Adipose tissue (tissue), 3 donors: ENCODE results near the gene UPF3A. TPM values are rescaled to one million over a fixed set of nuclear protein-coding genes. Genes with fewer than 3 reads are reported as not detected.
"Not testable (repeated sequence)": the region's sequence is repeated elsewhere in the genome, so short reads cannot be mapped to it uniquely, and the experiment has no call there.

Experiments
- H3K27ac ChIP-seq: one replicate; pipeline ENCODE4 v1.5.1; 2013; ENCODE audit warnings: low read depth, low read length
- WGBS, 3 donors: extraction: QIAGEN DNeasy Blood & Tissue Kit; methylation state at CpG; one replicate each; pipeline ENCODE4 v1.1.7; 2013; 5-methylcytosine and 5-hydroxymethylcytosine counted together
- polyA plus RNA-seq, 3 donors: library from polyadenylated mRNA; stranded (reverse); fragments of 200-250 nt; gene quantifications; one replicate each; pipeline ENCODE4 v1.2.3, GENCODE V29; 2013
- donor health status: healthy with polysubstance abuse.
- donor health status: Bipolar disorder and iron deficiency.
- donor health status: healthy.

Gene UPF3A
- polyA plus RNA-seq, 3 donors = 27.3 to 51.7 (median 46.3) TPM

DNA sequence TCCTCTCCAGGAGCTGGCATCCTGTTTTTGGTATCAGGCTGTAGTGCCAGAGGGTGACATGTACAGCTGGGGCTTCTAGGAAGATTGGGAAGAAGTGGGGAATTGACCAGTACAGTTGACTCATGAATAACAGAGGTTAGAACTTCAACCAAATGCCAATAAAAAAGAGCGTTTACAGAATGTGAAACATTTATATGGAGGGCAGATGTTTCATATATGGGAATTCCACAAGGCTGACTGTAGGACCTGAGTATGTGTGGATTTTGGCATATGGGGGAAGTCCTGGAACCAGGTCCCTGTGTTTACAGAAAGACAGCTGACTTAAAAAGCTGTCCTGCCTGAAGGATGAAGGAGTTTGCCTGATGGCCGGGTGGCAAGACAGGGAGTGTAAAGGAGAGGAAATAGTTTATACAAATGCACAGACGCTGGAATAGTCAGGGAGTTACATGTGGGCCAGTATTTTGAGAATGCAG lies 38.1 kb downstream of the UPF3A start:
- 76 to 81% (median 77%) methylated on average over 3 of the region's 3 CpGs for WGBS, 3 donors
- no peak overlapping the region for H3K27ac ChIP-seq

DNA sequence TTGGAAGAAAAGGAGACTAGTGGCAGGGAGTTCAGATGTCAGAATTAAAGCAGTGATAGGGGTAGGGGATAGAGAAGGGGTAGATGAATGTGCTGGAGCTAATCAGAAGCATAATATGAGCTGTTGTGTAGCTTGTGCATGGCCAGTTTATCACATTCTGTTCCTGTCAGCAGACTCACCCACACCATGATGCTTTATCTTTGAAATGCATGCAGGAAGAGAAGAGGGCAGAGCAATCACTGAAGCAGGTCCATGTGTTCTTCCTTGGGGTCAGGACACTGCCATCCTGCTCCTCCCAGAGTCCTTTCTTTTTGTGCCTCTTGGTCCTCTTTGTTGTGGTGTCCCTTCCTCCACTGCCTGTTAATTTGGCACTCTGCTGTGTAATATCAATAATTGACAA lies 38.7 kb downstream of the UPF3A start:
- no peak overlapping the region for H3K27ac ChIP-seq

- WGBS, 3 donors = 80 to 93% (median 82%) methylated on average over 3 of the region's 3 CpGs
- no peak overlapping the region for H3K27ac ChIP-seq
These were observed 39.9 kb downstream of the UPF3A start for GRCh38 chr13:114321256-114321655.

GRCh38 chr13:114323349-114323748 lies 41.9 kb downstream of the UPF3A start:
- 93 to 95% (median 94%) methylated on average over 2 of the region's 2 CpGs for WGBS, 3 donors
- no peak overlapping the region for H3K27ac ChIP-seq

- H3K27ac ChIP-seq = no peak overlapping the region
- 93 to 98% (median 97%) methylated on average over 4 of the region's 4 CpGs for WGBS, 3 donors
These were observed 42.9 kb downstream of the UPF3A start for GRCh38 chr13:114324334-114324733.

GRCh38 chr13:114325729-114326128 lies 44.3 kb downstream of the UPF3A start:
- WGBS, 3 donors = 52 to 93% (median 65%) methylated on average over 3 of the region's 3 CpGs
- H3K27ac ChIP-seq = no peak overlapping the region

DNA sequence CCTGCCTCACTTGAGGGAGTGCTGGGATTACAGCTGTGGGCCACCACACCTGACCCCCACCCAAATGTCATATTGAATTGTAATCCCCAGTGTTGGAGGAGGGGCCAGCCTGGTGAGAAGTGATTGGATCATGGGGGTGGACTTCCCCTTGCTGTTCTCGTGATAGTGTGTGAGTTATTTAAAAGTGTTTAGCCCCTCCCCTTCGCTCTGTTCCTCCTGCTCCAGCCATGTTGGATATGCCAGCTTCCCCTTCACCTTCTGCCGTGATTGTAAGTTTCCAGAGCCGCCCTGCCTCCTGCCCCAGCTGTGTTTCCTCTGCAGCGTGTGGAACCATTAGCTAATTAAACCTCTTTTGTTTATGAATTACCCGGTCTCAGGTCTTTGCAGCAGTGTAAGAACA lies 46.6 kb downstream of the UPF3A start:
- no peak overlapping the region for H3K27ac ChIP-seq
- WGBS, 3 donors = 78 to 92% (median 80%) methylated on average over 6 of the region's 6 CpGs

- no peak overlapping the region for H3K27ac ChIP-seq
- 95 to 100% (median 97%) methylated on average over 1 of the region's 1 CpG for WGBS, 3 donors
These were observed 47.2 kb downstream of the UPF3A start for GRCh38 chr13:114328595-114328994.

- H3K27ac ChIP-seq = no peak overlapping the region
- 76 to 90% (median 83%) methylated on average over 5 of the region's 5 CpGs for WGBS, 3 donors
These were observed 48.7 kb downstream of the UPF3A start for GRCh38 chr13:114330086-114330485.

DNA sequence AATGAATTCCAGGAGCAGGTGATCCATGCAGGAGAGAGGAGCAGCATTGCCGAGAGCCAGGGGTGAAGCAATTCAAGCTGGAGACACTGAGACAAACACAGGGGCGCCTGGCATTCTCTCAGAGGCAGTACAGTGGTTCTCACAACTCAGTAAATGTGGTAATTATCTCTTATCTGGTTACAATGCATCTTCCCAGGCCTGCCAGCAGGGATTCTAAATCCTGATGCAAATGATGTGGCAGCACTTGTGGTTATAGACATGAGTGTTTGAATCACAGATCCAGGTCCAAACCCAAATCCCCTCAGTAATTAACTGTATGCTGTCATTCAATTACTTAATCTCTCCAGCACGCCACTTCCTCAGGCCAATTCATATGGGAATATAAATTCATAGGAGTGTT lies 52.5 kb downstream of the UPF3A start:
- WGBS, 3 donors = 73 to 87% (median 82%) methylated on average over 3 of the region's 3 CpGs
- not testable (repeated sequence) for H3K27ac ChIP-seq

GRCh38 chr13:114334305-114335053 lies 53.1 kb downstream of the UPF3A start:
- H3K27ac ChIP-seq = no peak overlapping the region
- WGBS, 3 donors = 63 to 68% (median 64%) methylated on average over 5 of the region's 5 CpGs

DNA sequence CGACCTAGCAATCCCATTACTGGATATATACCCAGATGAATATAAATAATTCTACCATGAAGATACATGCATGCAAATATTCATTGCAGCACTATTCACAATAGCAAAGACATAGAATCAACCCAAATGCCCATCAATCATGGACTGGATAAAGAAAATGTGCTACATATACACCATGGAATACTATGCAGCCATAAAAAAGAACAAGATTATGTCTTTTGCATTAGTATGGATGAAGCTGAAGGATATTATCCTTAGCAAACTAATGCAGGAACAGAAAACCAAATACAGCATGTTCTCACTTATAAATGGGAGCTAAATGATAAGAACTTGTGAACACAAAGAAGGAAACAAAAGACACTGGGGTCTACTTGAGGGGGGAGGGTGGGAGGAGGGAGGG lies 55.1 kb downstream of the UPF3A start:
- not testable (repeated sequence) for H3K27ac ChIP-seq
- 80 to 88% (median 86%) methylated on average over 1 of the region's 1 CpG for WGBS, 3 donors

GRCh38 chr13:114338959-114339358 lies 57.6 kb downstream of the UPF3A start:
- 89 to 95% (median 90%) methylated on average over 5 of the region's 5 CpGs for WGBS, 3 donors
- H3K27ac ChIP-seq = no peak overlapping the region

DNA sequence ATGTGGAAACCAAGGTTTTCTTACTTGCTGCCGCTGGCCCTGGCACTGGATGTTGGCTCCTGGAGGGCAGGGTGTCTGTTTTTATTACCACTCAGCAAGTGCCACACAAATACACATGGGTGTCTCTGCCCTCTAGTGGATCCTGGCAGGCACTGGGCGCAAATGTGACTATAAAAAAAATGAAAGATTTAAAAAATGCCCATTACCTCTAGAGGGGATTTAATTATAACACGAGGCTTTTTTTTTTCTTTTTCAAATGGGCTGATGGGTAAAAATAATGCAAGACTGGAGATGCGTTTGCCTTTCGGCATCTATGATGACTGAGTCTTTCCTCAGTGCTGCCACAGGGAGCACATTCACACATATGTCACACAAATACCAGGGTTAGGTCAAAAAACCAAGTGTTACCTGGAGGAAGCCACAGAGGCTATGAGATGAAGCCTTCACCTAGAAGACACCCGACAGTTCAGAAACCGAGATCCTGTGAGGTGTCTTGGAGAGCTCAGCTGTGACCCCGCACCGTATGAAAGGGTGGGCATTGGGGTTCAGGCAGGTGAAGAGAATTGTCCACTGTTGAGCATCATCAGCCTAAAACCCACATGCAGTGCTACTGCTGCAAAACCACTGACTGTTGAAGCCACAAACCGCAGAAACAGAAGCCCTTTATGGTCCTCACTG lies 58.6 kb downstream of the UPF3A start:
- no peak overlapping the region for H3K27ac ChIP-seq
- WGBS, 3 donors = 50 to 52% (median 52%) methylated on average over 10 of the region's 10 CpGs

DNA sequence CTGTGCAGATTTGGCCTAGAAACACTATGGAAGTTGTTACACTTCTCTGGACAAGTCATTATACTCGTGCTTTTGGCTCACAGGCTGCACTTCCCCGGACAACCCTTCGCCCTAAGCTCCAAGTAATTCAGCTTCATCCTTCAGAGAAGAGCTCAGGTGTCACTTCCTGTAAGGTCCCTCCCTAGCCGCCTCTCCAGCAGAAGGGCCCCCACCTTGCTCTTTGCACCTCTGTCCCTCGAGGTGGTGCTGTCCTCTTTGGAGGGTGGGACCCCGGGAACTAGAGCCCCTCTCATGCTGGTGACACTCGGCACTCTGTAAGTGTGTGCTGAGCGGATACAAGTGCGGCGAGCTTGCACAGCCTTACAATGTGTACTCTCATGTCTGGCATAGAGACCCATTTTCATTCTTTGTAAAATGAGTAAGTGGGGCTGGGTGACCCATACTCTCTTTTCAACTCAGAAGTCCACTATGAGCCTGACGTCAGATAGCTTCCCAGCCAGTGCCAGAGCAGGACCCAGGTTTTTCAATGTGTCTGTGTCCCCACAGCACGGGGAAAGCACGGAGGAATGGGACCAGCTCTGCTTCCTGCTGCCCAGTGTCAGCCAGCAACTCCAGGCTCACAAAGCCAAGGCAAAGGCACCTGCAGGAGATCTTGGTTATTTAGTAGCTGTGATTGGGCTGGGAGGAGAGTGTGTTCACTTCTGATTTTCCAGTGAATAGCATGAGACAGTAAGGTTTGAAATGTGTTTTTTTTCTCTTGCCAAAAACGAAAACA lies 59.8 kb downstream of the UPF3A start:
- WGBS, 3 donors = 66 to 70% (median 67%) methylated on average over 14 of the region's 14 CpGs
- H3K27ac ChIP-seq = no peak overlapping the region

GRCh38 chr13:114347256-114347655 lies 65.9 kb downstream of the UPF3A start:
- not testable (repeated sequence) for H3K27ac ChIP-seq
- WGBS, 3 donors = 53 to 62% (median 61%) methylated on average over 3 of the region's 3 CpGs

GRCh38 chr13:114352763-114353162 lies 71.4 kb downstream of the UPF3A start:
- H3K27ac ChIP-seq = not testable (repeated sequence)
- WGBS, 3 donors = 74 to 75% (median 74%) methylated on average over 29 to 33 of the region's 34 CpGs

DNA sequence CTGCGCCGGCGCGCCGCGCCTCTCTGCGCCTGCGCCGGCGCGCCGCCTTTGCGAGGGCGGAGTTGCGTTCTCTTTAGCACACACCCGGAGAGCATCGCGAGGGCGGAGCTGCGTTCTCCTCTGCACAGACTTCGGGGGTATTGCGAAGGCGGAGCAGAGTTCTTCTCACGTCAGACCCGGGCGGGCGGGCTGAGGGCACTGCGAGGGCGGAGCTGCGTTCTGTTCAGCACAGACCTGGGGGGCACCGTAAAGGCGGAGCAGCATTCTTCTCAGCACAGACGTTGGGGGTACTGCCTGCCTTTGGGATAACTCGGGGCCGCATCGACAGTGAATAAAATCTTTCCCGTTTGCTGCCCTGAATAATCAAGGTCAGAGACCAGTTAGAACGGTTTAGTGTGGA lies 72.0 kb downstream of the UPF3A start:
- WGBS, 3 donors = 78 to 83% (median 80%) methylated on average over 22 to 38 of the region's 38 CpGs
- not testable (repeated sequence) for H3K27ac ChIP-seq
